ENCODE measurements around the gene ATRX.
"Not testable (repeated sequence)": the region's sequence is repeated elsewhere in the genome, so short reads cannot be mapped to it uniquely, and the experiment has no call there.

ATRX gene, protein sequence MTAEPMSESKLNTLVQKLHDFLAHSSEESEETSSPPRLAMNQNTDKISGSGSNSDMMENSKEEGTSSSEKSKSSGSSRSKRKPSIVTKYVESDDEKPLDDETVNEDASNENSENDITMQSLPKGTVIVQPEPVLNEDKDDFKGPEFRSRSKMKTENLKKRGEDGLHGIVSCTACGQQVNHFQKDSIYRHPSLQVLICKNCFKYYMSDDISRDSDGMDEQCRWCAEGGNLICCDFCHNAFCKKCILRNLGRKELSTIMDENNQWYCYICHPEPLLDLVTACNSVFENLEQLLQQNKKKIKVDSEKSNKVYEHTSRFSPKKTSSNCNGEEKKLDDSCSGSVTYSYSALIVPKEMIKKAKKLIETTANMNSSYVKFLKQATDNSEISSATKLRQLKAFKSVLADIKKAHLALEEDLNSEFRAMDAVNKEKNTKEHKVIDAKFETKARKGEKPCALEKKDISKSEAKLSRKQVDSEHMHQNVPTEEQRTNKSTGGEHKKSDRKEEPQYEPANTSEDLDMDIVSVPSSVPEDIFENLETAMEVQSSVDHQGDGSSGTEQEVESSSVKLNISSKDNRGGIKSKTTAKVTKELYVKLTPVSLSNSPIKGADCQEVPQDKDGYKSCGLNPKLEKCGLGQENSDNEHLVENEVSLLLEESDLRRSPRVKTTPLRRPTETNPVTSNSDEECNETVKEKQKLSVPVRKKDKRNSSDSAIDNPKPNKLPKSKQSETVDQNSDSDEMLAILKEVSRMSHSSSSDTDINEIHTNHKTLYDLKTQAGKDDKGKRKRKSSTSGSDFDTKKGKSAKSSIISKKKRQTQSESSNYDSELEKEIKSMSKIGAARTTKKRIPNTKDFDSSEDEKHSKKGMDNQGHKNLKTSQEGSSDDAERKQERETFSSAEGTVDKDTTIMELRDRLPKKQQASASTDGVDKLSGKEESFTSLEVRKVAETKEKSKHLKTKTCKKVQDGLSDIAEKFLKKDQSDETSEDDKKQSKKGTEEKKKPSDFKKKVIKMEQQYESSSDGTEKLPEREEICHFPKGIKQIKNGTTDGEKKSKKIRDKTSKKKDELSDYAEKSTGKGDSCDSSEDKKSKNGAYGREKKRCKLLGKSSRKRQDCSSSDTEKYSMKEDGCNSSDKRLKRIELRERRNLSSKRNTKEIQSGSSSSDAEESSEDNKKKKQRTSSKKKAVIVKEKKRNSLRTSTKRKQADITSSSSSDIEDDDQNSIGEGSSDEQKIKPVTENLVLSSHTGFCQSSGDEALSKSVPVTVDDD (N-terminal part only)

DNA sequence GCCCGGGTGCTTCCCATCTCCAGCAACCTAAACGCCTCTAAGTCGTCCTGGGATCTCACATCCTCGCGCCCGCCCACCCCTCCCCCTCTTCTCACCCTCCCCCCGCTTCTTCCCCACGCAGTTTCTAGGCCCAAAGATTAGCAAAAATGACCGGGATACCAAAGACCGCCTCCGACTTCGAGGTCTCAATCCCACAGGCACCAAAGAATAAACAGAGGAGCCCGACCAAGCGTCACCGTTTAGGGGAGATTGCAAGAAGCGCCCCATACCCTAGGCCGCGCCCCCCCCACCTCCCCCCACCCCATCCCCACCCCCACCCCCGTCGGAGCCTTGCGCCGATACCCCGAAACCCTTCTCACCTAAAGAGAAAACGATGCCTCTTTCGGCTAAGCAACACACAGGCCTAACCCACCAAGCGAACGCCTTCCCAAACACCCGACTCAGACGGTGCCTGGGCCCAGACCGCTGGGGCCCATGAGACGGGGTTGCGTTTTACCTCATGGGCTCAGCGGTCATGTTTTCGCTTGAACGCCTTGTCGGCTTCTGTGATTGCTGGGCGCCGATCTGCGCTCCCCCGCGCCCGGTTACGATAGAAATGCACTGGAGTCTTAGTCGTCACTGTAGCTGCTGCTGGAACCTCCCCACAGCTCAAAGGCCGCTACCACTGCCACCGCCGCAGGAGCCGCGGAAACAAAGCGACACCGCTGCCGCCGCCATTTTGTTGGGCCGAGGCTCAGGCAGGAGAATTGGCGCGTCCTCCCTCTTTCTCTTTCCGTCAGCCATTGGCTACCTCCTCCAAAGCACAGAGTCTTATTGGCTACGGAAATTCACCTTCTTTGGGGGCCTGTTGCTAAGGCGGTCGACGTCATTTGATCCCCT lies at the start of gene ATRX:
Gene ATRX (minus strand): TSS at position 731 of the 879 bp plus-strand sequence. CDS start 215 bp downstream, at position 516.
- DNase-seq = peak; percentile 37 to 39

DNA sequence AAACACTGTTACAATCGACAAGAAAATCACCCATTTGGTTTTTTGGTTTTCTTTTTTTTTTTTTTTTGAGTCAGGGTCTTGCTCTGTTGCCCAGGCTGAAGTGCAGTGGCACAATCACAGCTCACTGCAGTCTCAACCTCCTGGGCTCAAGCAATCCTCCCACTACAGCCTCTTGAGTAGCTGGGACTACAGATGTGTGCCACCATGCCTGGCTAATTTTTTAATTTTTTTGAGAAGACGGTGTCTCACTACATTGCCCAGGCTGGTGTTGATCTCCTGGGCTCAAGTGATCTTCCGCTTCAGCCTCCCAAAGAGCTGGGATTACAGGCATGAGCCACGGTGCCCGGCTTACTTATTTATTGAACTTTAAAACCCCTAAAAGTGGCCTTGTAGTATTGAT lies 45.5 kb upstream of the ATRX start:
- DNase-seq = not testable (repeated sequence)

DNA sequence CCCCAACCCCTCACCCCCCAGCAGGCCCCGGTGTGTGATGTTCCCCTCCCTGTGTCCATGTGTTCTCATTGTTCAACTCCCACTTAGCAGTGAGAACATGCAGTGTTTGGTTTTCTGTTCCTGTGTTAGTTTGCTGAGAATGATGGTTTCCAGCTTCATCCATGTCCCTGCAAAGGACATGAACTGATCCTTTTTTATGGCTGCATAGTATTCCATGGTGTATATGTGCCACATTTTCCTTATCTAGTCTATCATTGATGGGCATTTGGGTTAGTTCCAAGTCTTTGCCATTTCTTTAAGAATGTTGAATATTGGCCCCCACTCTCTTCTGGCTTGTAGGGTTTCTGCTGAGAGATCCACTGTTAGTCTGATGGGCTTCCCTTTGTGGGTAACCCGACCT lies 36.0 kb upstream of the ATRX start:
- not testable (repeated sequence) for DNase-seq

DNA sequence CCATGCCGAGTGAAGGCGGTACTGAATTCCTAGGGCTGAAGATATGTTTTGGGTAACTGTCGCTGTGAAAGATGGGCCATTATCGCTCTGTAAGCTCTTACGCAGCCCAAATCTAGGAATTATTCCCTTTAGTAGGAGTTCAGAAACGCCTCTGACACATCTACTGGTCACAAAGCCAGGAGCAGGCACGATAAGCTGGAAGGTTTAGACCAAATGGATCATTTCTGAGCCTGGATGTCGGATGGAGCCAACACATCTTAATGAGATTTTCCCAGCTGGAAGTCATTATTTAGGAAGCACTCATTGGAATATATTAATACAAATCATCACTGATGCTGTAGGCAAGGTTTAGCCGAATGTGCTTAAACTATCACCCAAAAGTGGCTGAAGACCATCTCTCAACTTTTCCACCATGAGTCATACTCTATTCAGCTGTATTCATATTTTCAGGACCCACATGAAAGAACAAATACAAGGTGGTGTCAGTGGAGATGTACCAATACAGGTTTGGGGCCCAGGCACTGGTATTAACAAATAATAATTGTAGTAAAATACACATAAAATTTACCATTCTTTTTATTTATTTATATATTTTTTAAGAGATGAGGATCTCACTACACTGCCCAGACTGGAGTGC lies 34.2 kb upstream of the ATRX start:
- no peak for DNase-seq

DNA sequence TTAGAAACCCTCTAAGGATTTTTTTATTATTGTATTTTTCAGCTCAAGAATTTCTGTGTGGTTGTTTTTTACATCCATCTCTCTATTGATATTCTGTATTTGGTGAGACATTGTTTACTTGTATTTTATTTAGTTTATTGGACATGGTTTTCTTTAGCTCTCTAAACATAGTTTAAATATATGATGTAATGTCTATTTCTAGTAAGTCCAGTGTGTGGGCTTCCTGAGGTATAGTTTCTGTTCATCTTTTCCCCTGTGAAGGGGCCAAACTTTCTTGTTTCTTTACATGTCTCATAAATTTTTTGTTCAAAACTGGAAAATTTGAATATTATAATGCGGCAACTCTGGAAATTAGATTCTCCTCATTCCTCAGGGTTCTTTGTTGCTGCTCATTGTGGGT lies 28.2 kb upstream of the ATRX start:
- DNase-seq = no peak

DNA sequence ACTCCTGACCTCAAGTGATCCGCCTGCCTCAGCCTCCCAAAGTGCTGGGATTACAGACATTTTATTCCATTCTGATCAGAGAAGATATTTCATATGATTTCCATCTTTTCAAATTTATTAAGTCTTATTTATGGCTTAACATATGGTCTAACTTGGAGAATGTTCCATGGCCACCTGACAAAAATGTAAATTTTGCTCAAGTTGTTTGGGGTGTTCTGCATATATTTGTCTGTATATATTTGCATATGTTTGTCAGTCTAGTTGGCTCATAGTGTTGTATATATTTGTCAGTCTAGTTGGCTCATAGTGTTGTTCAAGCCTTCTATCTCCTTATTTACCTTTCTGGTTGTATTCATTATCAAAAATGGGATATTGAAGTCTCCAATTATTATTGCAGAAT lies 16.2 kb upstream of the ATRX start:
- DNase-seq = no peak

DNA sequence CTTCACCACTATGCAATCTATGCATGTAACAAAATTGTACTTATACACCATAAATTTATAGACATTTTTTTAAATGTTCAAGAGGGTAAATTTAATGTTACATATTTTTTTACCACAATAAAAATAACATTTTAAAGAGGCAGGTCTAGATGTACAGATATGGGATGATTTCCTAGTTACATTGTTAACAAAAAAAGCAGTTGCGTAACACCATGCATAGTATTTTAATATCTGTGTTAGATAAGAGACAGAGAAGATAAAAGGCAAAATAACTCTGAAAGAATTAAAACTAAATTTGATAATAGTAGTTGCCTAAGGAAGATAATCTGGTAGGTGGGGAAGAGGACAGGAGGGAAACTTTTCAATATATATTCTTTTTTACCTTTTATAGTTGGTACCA lies 9.1 kb upstream of the ATRX start:
- DNase-seq = no peak

DNA sequence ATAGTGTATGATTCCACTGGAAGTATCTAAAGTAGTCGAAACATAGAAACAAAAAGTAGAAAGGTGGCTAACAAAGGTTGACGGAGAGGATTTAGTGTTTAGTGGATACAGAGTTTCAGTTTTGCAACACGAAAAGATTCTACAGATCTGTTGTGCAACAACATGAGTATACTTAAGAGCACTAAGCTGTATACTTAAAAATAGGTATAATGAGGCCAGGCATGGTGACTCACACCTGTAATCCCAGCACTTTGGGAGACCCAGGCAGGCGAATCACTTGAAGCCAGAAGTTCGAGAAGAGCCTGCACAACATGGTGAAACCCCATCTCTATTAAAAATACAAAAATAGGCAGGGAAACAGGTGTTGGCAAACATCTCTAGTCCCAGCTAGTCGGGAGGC lies 7.9 kb upstream of the ATRX start:
- DNase-seq = no peak

DNA sequence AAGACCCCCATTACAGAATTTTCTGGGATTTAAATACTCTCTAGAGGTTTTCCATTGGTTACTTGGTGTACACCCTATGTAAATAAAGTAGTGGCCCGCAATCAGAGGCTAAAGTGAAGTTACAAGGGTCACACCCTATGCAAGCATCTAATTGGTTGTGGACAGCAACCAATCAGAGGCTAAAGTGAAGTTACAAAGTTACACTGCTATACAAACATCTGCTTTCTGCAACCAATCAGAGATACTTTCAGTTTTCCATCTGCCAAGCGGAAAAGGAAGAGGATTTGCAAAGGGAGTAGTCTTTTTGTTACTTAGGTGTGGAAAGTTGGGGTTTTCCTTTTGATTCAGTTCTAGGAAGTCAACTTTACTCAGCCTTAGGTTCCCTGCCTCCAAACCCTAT lies 2.0 kb upstream of the ATRX start:
- DNase-seq = no peak

DNA sequence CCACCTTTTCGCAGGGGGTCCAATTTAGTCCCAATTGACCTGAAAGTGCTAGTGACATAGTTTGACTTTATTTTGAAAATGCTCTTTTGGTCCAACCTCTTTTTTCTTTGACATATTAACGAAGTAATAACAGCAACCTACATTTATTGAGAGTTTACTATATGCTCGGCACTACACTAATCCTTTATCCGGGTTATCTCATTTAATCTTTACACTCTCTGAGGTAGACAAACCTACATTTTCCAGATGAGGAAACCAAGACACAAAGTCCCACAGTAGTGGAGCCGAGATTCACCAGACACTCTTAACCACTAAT lies 307 bp upstream of the ATRX start:
- no peak for DNase-seq

DNA sequence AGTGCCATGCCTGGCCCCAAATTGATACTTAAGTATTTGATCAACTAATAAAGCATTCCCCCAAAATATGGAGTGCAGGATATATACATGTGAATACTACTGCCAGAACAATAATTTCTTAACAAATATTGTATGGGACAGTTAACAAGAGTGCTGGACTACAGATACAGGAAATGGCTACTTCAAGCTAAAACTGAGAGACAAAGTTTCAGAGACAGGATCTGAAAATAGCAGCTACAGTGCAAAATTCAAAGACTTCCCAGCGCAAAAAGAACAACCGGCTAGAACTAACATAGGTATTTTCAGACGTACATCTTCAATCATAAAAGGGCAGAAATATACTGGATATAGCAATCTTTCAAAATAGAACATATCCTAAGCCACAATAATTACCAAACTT lies 6.3 kb downstream of the ATRX start:
- DNase-seq = no peak

DNA sequence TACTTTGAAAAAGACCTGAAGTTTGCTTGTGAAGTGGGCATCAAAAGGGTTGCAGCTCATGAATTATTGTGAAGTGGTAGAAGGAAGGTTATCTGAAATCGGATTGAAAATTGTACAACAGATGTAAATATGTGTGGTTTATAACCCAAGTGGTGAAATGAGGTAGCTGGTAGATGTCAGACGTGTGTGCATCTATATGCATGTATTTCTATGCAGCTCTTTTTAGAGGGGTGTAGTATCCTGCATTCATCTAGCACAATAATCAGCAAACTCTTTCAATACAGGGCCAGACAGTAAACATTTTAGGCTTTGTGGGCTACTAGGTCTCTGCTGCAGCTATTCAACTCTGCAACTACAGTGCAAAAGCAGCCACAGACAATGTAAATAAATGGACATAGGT lies 9.4 kb downstream of the ATRX start:
- no peak for DNase-seq

DNA sequence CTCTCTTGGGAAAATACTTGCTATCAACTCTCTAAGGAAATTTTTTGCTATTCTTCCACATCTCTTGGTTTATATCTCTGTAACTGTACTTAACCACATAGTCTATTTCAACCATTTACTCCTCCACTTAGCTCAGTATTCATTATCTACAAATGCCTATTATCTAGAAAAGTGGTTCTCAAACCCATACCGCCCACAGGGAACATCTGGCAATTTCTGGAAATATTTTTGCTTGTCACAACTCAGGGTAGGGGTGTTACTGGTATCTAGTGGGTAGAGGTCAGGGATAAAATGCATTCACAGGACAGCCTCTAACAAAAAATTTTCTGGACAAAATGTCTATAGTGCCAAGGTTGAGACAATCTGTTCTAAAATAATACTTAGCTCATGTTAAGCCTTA lies 14.4 kb downstream of the ATRX start:
- DNase-seq = no peak

DNA sequence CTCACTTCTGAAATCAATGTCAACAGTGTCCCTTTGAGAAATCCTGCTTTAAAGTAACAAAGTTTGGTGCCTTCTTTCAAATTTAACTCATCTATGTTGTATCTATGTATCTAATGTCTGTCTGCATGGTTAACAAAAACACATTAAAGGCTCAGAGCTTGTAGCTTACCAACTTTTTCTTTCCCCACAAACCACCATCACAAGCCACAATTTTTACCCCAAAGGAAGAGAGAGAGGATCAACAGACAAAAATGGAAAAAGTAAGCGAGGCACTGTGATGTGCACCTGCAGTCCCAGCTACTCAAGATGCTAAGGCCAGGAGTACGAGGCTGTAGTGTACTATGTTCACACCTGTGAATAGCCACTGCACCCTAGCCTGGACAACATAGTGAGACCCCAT lies 17.2 kb downstream of the ATRX start:
- DNase-seq = no peak

DNA sequence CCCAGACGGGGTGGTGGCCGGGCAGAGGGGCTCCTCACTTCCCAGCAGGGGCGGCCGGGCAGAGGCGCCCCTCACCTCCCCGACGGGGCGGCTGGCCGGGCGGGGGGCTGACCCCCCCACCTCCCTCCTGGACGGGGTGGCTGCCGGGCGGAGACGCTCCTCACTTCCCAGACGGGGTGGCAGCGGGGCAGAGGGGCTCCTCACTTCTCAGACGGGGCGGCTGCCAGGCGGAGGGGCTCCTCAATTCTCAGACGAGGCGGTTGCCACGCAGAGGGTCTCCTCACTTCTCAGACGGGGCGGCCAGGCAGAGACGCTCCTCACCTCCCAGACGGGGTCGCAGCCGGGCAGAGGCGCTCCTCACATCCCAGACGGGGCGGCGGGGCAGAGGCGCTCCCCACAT lies 19.8 kb downstream of the ATRX start:
- DNase-seq = not testable (repeated sequence)

DNA sequence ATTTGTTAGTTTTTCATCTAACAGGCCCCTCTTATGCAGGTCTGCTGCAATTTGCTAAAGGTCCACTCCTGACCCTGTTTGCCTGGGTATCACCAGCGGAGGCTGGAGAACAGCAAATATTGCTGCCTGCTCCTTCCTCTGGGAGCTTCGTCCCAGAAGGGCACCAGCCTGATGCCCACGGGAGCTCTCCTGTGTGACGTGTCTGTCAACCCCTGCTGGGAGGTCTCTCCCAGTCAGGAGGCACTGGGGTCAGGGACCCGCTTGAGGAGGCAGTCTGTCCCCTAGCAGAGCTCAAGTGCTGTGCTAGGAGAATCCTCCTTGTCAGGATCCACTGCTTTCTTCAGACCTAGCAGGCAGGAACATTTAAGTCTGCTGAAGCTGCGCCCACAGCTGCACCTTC lies 30.5 kb downstream of the ATRX start:
- no peak for DNase-seq

DNA sequence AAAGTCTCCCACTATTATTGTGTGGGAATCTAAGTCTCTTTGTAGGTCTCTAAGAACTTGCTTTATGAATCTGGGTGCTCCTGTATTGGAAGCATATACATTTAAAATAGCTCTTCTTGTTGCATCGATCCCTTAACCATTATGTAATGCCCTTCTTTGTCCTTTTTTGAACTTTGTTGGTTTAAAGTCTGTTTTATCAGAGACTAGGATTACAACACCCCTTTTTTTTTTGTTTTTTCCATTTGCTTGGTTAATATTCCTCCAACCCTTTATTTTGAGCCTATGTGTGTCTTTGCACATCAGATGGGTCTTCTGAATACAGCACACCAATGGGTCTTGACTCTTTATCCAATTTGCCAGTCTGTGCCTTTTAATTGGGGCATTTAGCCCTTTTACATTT lies 32.1 kb downstream of the ATRX start:
- DNase-seq = not testable (repeated sequence)

DNA sequence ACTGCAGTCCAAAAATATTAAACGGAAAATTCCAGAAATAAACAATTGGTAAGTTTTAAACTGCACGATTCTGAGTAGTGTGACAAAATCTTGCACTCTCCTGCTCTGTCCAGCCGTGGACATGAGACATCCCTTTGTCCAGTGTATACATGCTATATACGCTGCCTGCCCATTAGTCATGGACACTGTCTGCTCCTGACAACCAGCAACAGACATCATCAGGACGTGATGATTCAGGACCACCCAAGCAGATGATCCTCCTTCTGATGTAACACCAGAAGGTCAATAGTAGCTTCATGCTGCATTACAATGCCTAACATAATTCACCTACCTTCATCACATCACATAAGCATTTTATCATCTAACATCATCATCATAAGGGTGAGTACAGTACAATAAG lies 36.3 kb downstream of the ATRX start:
- no peak for DNase-seq

DNA sequence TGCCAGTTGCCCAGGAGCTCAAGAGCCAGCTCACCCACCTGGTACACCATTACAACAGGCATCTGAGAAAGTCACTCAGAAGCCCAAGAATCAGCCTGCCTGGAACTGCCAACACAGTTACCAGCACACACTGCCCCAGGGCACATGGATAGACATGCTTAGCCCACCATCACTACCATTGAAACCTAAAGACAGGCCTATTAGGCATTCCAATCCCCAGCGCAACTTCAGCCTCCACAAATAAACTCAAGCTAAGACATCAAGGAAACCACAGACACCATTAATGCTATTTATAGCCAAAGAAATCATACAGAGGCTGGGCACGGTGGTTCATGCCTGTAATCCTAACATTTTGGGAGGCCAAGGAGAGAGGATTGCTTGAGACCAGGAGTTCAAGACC lies 42.3 kb downstream of the ATRX start:
- DNase-seq = no peak

DNA sequence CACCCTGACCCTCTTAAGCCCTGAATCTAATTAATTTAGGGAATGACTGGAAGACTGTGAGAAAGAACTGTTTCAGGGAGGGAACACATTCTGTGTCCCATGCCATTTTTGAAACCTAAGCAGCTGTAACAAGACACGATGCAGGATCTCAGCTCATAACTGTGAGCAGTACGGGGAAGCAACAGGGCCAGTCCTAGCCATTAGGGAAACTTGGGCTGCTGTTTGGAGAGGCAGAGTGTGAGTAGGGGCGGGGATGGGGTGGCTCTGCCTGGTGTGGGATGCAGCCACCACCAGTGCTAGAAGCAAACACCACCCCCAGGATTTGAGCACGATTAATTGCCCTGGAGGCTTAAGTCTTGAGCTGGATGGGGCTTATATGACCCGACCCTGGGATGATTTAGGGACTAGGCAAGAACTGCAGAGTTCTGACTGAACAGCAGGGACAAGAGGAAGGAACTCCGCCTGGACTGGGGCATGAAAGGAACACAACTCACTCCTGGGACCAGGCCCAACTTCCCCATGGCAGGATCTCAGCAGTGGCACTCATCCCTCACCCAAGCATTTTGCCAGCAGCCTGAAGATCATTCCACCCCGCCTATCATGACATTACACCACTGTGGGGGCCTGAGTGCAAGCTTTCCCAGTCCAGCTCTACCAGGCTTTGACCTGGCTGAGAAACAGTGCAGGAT lies 43.1 kb downstream of the ATRX start:
- no peak for DNase-seq

DNA sequence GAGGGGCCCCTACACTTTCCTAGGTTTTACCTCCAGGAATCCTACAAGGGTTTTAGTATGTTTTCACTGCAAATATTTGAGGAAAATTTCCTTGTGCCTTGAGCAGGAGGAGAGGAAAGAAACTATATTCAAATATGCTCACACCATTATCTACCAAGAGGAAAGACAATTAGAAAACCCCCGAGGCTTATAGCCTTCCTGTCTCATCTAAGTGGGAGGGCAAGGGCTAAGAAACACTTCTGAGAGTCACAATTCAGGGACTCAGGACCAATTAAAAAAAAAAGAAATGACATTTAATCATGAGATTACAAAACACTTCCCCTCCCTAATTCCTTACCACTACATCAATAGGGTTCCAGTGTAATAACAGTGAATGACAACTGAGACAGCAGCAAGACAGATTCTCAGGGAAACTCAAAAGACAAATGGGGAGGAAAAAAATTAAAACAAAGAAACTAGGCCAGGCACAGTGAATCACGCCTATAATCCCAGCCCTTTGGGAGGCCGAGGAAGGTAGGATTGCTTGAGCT lies 45.6 kb downstream of the ATRX start:
- no peak for DNase-seq

Data from NCI-H1930 (cell line).